Vagina (tissue), 2 donors: ENCODE measurements around the gene TMEM190.

Source experiments
- POLR2A ChIP-seq, 2 donors: fragments of 450-650 bp; IDR thresholded peaks; one replicate each; pipeline ENCODE4 v1.6.1; 2017; ENCODE audit warnings: antibody characterized with exemption in 2 of 2, mild to moderate bottlenecking in 2 of 2, moderate library complexity in 2 of 2
- POLR2AphosphoS5 ChIP-seq, 2 donors: sonication (generic); formaldehyde crosslinking; IDR thresholded peaks; one replicate each; pipeline ENCODE4 v1.9.0; 2017; ENCODE audit warnings: antibody characterized with exemption in 2 of 2, mild to moderate bottlenecking in 2 of 2, low read depth in 1 of 2; ENCODE audit not compliant: insufficient read depth in 1 of 2
- TF ChIP-seq, protein P1 (sequence below), 3 experiments: fragments of 450-650 bp in 2 of 3; fragments of 200-600 bp in 1 of 3; sonication (generic) in 1 of 3; IDR thresholded peaks; one replicate each; pipeline ENCODE4 v1.5.1; 2017 to 2019; ENCODE audit warnings: antibody characterized with exemption in 3 of 3, mild to moderate bottlenecking in 2 of 3, moderate library complexity in 2 of 3

GRCh38 chr19:55368701-55369563 lies 7.7 kb upstream of the TMEM190 start:
- no peak for TF ChIP-seq POLR2AphosphoS5 (IDR thresholded peaks at IDR 0.05; ENCODE audit: insufficient read depth in 1 of 2, low read depth in 1 of 2)
- TF ChIP-seq, protein P1, sequence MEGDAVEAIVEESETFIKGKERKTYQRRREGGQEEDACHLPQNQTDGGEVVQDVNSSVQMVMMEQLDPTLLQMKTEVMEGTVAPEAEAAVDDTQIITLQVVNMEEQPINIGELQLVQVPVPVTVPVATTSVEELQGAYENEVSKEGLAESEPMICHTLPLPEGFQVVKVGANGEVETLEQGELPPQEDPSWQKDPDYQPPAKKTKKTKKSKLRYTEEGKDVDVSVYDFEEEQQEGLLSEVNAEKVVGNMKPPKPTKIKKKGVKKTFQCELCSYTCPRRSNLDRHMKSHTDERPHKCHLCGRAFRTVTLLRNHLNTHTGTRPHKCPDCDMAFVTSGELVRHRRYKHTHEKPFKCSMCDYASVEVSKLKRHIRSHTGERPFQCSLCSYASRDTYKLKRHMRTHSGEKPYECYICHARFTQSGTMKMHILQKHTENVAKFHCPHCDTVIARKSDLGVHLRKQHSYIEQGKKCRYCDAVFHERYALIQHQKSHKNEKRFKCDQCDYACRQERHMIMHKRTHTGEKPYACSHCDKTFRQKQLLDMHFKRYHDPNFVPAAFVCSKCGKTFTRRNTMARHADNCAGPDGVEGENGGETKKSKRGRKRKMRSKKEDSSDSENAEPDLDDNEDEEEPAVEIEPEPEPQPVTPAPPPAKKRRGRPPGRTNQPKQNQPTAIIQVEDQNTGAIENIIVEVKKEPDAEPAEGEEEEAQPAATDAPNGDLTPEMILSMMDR (IDR thresholded peaks at IDR 0.05), result no peak
- TF ChIP-seq POLR2A (IDR thresholded peaks at IDR 0.05), result no peak
